OCI-LY3 (cell line): ENCODE results near the gene CAVIN3.
"Not testable (repeated sequence)": the region's sequence is repeated elsewhere in the genome, so short reads cannot be mapped to it uniquely, and the experiment has no call there.

Experiments
- H2AFZ ChIP-seq: fragments of 200-600, 300-600 bp; shearing (Covaris generic); 2 replicates; pipeline ENCODE4 v1.6.0; 2014; ENCODE audit warnings: antibody characterized with exemption, low read depth, low read length
- H3K27ac ChIP-seq: fragments of 200-600, 300-600 bp; sonication (generic); 2 replicates; pipeline ENCODE4 v1.5.1; 2014; ENCODE audit warnings: mild to moderate bottlenecking, low read length, moderate library complexity, mixed read lengths
- H3K27me3 ChIP-seq: fragments of 200-600, 300-600 bp; sonication (generic); 2 replicates; pipeline ENCODE4 v1.6.1; 2014; ENCODE audit warnings: low read depth, low read length, mixed read lengths
- H3K36me3 ChIP-seq: fragments of 200-600, 300-600 bp; sonication (generic); replicated peaks from 2 replicates; pipeline ENCODE3; 2014; ENCODE audit warnings: low read depth, low read length, mixed read lengths
- H3K4me1 ChIP-seq: fragments of 300-600, 200-600 bp; sonication (generic); 2 replicates; pipeline ENCODE4 v1.6.1; 2014; ENCODE audit warnings: low read length, mixed read lengths
- H3K4me2 ChIP-seq: fragments of 200-600, 300-600 bp; sonication (generic); 2 replicates; pipeline ENCODE4 v1.6.1; 2014; ENCODE audit warnings: low read length, mixed read lengths
- H3K4me3 ChIP-seq: fragments of 300-600, 200-600 bp; sonication (generic); 2 replicates; pipeline ENCODE4 v1.5.1; 2014; ENCODE audit warnings: antibody characterized with exemption, mild to moderate bottlenecking, low read length, moderate library complexity
- H3K79me2 ChIP-seq: fragments of 300-600, 200-600 bp; shearing (Covaris generic); 2 replicates; pipeline ENCODE4 v1.6.1; 2014; ENCODE audit warnings: mild to moderate bottlenecking, low read length, mixed read lengths
- H3K9ac ChIP-seq: fragments of 300-600, 200-600 bp; shearing (Covaris generic); 2 replicates; pipeline ENCODE4 v1.6.0; 2014; ENCODE audit warnings: mild to moderate bottlenecking, low read length, moderate library complexity
- H3K9me3 ChIP-seq: fragments of 200-600, 300-600 bp; shearing (Covaris generic); 2 replicates; pipeline ENCODE4 v1.6.1; 2014; ENCODE audit warnings: low read length, mixed read lengths; ENCODE audit not compliant: insufficient read depth
- H4K20me1 ChIP-seq: fragments of 200-600, 300-600 bp; sonication (generic); 2 replicates; pipeline ENCODE4 v1.6.1; 2016; ENCODE audit warnings: low read length, mixed read lengths; ENCODE audit not compliant: insufficient read depth
- EZH2phosphoT487 ChIP-seq: fragments of 200-600 bp; shearing (Covaris generic); IDR thresholded peaks from 2 replicates; pipeline ENCODE4 v1.6.1; 2018; ENCODE audit warnings: antibody characterized with exemption, mixed run types, low read depth
- TF ChIP-seq, protein P1 (sequence below): fragments of 200-600, 300-600 bp; sonication (generic); IDR thresholded peaks from 2 replicates; pipeline ENCODE4 v1.5.1; 2014; ENCODE audit warnings: antibody characterized with exemption, low read length, low read depth

Gene CAVIN3

GRCh38 chr11:6297831-6298230 is 22.5 kb downstream of the CAVIN3 start:
- Histone ChIP-seq H3K27me3 (no peaks in the 10 kb centered on the region), H2AFZ (no peak overlapping the region), H3K4me1 (no peaks in the 10 kb centered on the region), H3K4me2 (no peak overlapping the region), H3K9ac (no peak overlapping the region), H3K36me3 (no peaks in the 10 kb centered on the region), H3K4me3 (no peak overlapping the region), H3K79me2 (no peaks in the 10 kb centered on the region), H3K27ac (no peak overlapping the region), H3K9me3 (no peaks in the 10 kb centered on the region), H4K20me1 (no peaks in the 10 kb centered on the region)
- TF ChIP-seq EZH2phosphoT487, result no peak
- TF ChIP-seq, protein P1, sequence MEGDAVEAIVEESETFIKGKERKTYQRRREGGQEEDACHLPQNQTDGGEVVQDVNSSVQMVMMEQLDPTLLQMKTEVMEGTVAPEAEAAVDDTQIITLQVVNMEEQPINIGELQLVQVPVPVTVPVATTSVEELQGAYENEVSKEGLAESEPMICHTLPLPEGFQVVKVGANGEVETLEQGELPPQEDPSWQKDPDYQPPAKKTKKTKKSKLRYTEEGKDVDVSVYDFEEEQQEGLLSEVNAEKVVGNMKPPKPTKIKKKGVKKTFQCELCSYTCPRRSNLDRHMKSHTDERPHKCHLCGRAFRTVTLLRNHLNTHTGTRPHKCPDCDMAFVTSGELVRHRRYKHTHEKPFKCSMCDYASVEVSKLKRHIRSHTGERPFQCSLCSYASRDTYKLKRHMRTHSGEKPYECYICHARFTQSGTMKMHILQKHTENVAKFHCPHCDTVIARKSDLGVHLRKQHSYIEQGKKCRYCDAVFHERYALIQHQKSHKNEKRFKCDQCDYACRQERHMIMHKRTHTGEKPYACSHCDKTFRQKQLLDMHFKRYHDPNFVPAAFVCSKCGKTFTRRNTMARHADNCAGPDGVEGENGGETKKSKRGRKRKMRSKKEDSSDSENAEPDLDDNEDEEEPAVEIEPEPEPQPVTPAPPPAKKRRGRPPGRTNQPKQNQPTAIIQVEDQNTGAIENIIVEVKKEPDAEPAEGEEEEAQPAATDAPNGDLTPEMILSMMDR, result peak; percentile 39

DNA sequence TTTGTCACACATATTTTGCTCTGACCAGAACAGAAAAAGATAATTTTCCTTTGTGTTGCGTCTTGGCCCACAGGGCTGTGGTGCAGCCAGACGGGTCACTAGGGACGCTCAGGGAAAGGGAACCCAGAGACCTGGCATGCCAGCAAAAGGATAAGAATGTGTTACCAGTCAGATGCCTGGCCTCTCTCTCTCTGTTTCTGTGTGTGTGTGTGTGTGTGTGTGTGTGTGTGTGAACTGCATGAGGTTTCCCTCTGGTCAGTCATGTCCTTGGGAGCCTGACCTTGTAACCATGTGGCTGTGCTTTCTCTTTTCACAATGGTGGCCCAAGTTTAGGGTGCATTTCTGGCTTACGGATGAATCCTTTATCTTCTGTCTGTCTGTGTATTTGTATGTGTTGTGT is 35.3 kb downstream of the CAVIN3 start:
- Histone ChIP-seq H4K20me1 (no peaks in the 10 kb centered on the region), H3K27ac (no peak overlapping the region), H3K27me3 (peaks cover 52% of the 10 kb centered on the region), H3K4me2 (no peak overlapping the region), H3K4me1 (no peaks in the 10 kb centered on the region), H3K9ac (no peak overlapping the region), H3K79me2 (no peaks in the 10 kb centered on the region), H3K4me3 (no peak overlapping the region), H3K9me3 (no peaks in the 10 kb centered on the region), H2AFZ (no peak overlapping the region), H3K36me3 (no peaks in the 10 kb centered on the region)
- TF ChIP-seq, protein P1, result no peak
- no peak for TF ChIP-seq EZH2phosphoT487

- peaks cover 45% of the 10 kb centered on the region for H3K27me3 ChIP-seq
These were observed 36.1 kb downstream of the CAVIN3 start for GRCh38 chr11:6284250-6284649.

DNA sequence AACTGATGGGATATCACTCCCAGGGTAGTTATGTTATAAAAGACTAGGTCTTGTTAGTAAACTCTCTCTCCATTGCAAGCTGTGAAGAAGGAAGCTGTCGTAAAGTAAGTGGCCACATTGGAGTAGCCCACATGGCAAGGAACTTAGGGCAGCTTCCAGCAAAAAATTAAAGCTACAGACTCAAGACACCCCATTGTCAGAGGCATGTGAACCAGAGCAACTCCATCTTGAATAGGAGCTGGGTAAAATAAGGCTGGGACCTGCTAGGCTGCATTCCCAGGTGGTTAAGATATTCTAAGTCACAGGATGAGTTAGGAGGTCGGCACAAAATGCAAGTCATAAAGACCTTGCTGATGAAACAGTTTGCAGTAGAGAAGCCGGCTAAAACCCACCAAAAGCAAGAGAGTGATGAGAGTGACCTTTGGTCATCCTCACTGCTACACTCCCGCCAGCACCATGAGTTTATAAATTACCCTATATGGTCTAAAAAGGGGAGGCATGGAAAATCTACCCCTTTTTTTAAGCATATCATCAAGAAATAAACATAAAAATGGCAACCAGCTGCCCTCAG is 36.8 kb downstream of the CAVIN3 start:
- no peaks in the 10 kb centered on the region for H3K4me1 ChIP-seq
- no peaks in the 10 kb centered on the region for H4K20me1 ChIP-seq
- no peaks in the 10 kb centered on the region for H3K9me3 ChIP-seq
- H3K4me3 ChIP-seq, result no peak overlapping the region
- no peaks in the 10 kb centered on the region for H3K36me3 ChIP-seq
- no peaks in the 10 kb centered on the region for H3K79me2 ChIP-seq
- no peak overlapping the region for H3K4me2 ChIP-seq
- TF ChIP-seq, protein P1, result no peak
- TF ChIP-seq EZH2phosphoT487, result no peak
- no peak overlapping the region for H3K27ac ChIP-seq
- H2AFZ ChIP-seq, result no peak overlapping the region
- H3K9ac ChIP-seq, result no peak overlapping the region
- H3K27me3 ChIP-seq, result peaks cover 43% of the 10 kb centered on the region

More at GRCh38 chr11:6284250-6284649, 36.1 kb downstream of the CAVIN3 start:
- H3K4me1 ChIP-seq, result no peaks in the 10 kb centered on the region
- H3K79me2 ChIP-seq, result no peaks in the 10 kb centered on the region
- TF ChIP-seq EZH2phosphoT487, result no peak
- TF ChIP-seq, protein P1, result no peak
- H3K9ac ChIP-seq, result no peak overlapping the region
- H3K27ac ChIP-seq, result no peak overlapping the region
- H4K20me1 ChIP-seq, result no peaks in the 10 kb centered on the region
- H3K4me3 ChIP-seq, result no peak overlapping the region
- no peaks in the 10 kb centered on the region for H3K9me3 ChIP-seq
- H3K36me3 ChIP-seq, result no peaks in the 10 kb centered on the region
- no peak overlapping the region for H3K4me2 ChIP-seq
- H2AFZ ChIP-seq, result no peak overlapping the region

DNA sequence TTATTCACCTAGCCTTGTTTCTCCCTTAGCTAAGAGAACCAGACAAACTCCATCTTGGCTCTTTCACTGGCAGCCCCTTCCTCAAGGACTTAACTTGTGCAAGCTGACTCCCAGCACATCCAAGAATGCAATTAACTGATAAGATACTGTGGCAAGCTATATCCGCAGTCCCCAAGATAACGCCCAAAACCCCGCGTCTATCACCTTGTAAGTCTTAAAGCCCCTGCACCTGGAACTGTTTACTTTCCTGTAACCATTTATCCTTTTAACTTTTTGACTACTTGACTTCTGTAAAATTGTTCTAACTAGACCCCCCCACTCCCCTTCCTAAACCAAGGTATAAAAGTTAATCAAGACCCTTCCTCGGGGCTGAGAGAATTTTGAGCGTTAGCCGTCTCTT is 39.5 kb downstream of the CAVIN3 start:
- H3K9me3 ChIP-seq, H3K4me2 ChIP-seq, H3K9ac ChIP-seq, H3K36me3 ChIP-seq, H3K79me2 ChIP-seq, H4K20me1 ChIP-seq, H3K4me3 ChIP-seq, H3K27ac ChIP-seq, H3K4me1 ChIP-seq, H2AFZ ChIP-seq: not testable (repeated sequence)
- H3K27me3 ChIP-seq, result peaks cover 29% of the 10 kb centered on the region; the same call in 1 of the 2 replicates
